NOMO-1 (cell line): ENCODE data around the gene SSH3.

Source experiments
- DNase-seq, 2 experiments: peaks; one replicate each; lab custom pipeline; 2025; ENCODE audit not compliant: unreplicated experiment in 2 of 2; lab: John Stamatoyannopoulos, UW

SSH3 gene

DNA sequence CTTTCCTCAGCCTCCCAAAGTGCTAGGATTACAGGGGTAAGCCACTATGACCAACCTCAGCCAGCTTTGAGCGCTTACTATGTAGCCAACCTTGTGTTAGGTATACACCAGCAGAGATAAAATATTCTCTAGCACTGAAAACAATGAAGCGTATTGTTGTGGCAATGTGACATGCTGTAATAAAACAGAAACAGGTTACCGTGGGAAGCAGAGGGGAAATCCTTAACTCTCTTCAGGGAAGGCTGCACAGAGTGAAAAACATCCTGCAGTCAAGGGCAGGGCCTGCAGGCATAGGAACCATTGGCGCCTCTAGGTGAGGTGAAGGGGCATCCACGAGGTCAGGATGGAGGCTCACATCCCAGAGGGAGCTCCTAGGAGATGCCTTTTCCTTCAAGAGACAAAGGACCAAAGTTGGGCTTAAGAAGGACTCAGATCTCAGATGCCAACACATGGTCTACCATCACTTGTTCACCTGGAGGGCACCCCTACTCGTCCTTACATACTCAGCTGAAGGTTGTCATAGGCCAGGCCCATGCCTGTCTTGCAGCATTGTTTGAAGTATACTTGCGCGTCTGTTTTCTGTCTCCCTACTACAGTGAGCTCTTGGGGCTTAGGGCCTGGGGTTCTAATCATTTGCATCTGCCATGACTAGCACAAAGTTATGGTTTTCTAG lies 42.1 kb downstream of the SSH3 start:
- no peak for DNase-seq

DNA sequence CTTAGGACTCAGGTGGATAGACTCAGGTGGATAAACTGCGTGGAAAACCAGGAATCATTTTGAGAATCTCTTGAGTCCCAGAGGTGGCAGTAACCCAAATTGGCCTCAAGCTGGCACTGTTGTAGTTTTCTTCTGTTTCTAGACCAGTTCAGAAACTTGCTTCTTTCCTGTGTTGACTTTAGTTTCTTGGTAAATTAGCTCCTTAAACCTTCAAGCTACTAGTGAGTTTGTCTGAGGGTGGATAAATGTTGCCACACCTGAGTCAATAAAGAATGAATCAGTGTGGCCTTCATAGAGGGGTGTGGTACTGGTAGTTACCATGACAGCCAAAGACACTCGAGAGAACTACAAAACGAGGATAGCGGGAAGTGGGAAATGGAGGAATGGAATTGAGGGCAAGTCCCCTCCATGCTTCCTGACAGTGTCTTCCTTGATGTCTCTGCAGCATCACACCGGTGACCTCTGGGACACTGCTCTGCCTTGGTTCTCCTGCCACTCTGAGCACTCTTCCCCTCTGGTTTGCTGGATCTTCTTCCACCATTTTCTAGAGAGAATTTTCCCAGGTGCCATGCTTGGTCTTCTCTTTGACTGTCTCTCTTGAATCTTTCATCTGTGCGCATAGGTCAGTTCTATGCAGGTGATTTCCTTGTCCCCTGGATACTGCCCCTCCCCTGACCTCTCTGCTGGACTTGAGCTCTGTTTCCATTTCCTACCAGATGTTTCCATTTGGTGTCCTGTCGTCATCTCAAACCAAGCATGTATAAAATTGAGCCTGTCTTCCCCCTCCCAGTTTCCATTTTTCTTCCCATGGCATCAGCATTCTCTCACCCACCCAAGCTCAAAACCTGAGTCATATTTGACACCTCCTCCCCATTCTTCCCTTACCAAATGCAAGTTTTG lies 42.8 kb downstream of the SSH3 start:
- peak in 1 of 2 experiments; percentile 29 for DNase-seq

DNA sequence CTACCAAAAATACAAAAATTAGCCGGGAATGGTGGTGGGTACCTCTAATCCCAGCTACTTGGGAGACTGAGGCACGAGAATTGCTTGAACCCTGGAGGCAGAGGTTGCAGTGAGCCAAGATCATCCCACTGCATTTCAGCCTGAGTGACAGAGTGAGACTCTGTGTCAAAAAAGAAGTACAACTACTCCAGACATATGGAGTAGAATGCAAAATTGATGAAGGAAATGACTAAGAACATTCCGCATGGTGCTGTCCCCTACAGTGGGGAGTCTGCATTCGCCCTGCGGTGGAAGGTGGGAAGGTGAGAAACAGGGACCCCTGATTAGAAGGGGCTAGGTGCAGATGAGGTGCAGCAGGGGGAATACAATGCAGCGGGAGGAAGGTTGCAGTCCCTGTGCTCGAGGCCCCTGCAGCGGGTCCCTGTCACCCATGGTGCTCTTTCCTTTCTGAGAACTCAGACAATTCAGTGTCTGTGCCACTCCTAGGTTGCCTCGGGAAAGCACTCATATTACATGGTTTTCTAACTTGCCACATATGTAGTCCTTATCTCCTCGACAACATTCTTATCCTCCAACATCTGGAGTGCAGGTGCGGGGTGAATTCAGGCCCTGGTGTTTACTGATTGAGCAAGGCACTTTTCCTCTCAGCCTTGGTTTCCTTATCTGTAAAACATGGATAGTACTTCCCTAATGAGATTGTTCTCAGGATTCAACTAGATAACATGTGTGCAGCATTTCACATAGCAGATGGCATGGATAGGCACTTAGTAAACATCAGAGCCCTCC lies 44.8 kb downstream of the SSH3 start:
- DNase-seq: no peak

DNA sequence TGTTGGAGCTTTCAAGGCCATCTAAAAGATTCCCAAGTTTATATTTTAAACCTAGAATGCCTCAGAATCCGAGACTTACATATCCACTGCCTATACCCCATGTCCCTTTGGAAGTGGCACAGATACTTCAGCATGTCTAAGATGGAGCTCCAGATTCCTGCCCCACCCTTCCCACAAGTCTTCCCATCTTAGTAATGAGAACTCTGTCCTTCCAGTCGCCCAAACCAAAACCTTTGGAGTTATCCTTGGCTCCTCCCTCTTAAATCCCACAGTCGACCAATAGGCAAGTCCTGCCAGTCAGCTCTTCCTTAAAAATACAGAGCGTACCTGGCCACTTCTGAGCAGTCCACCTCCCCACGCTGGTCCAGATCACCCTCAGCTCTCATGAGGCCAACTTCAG lies 45.7 kb downstream of the SSH3 start:
- DNase-seq: no peak

DNA sequence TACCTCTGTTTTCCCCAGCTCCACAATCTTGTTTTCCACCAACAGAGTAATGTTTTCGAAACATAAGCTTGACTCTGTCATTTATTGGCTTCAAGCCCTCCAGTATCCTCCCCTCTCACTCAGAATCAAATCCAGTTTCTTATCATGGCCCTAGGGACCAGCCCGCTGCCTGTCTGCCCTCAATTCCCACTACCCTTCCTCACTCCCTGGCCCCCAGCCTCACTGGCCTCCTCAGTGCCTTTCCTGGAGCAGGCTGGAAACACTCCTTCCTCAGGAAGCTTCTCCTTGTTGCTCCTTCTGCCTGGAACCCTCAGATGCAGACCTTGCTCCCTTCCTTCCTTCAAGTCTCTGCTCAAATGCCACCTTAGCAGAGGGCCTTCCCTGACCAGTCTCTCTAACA lies 46.1 kb downstream of the SSH3 start:
- DNase-seq: no peak

DNA sequence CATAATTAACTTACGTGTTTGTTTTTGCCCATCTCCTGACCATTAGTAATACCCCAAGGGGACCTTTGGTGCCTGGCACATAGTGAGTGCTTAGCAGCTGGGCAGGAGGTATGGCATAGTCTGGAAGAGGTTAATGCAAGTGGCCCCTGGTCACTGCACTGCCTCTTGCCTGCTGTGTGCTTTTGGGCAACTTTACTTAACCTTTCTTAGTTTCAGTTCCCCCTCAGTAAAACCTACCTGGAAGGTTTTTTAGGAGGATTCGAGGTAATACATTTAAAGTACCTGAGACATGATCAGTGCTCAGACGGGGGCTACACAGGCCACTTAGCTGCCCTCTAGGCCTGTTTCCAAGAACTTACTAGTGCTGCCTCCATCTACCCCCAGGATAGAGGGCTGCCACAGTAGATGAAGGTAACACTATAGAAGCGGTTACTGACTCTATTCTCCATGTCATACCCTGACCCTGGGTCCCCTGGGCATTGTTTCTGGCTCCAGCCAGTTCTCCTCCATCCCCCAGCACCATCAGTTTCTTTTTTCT lies 46.7 kb downstream of the SSH3 start:
- no peak for DNase-seq

DNA sequence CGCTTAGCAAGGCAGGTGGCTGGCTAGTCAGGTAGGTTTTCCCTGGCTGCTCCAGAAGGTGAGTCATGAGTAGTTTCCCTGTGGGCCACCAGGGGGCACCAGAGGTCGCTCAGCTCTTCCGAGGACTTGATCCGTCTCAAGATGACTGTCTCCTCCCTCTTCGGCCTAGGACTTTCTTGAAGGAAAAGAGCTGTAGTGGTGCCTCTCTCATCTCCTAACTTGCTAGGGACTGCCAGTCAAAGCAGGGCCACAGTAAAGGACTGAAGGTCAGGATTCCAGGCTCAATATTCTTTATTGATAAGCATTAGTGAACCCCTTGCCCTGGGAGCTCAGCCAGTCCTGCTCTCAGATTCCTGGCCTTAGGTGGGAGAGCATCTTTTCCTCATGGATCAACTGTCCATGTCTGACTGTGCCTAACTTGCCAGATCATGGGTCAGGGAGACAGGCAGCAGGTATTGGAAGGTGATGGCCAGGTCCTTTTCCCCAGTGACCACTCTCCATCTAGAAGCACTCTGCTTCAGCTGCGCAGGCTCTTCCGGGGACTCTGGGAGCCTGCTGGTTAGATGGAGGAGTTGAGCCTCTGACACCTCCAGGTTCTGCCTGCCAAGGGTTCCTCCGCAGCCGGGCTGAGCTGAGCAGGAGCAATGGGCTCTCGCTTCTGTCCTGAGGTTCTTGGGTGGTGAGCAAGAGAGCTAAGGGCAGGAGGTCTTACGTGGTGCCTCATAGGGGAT lies 48.1 kb downstream of the SSH3 start:
- peak; percentile 56 to 63 for DNase-seq

DNA sequence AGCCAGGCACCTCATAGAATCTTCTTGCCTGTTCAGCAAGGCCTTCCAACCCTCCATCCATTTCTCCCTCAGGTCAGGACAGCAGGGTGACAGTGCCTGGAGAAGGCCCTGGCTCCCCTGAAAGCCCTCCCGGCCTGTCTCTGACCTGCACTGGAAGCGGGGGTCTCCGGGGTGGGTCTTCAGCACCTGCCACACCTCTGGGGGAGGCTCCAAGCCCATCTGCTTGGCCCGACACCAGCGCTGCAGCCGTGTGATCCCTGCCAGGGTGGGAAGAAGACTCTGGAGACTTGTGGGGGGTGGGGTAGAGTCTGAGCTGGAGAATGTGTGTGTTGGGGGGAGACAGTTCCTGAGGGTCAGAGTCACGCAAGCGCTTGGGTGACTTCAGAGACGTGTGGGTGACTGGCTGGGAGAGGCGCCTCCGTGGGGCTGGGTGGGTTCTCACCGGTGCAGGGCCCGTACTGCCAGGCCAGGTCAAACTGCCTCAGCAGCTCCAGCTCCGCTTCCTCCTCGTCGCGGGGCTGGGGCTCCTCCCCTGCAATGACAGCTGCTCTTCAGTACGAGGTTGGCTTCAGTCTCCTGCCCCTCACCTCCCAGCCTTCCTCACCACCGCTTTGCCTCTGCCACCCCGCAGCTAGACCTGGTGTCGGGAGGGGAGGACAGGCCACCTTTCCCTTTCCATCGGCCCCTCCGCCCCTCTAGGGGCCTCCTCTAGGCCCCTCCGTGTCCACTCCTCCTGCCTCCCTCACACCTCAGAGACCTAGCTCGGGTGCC lies 49.4 kb downstream of the SSH3 start:
- DNase-seq: peak; percentile 51 to 62

DNA sequence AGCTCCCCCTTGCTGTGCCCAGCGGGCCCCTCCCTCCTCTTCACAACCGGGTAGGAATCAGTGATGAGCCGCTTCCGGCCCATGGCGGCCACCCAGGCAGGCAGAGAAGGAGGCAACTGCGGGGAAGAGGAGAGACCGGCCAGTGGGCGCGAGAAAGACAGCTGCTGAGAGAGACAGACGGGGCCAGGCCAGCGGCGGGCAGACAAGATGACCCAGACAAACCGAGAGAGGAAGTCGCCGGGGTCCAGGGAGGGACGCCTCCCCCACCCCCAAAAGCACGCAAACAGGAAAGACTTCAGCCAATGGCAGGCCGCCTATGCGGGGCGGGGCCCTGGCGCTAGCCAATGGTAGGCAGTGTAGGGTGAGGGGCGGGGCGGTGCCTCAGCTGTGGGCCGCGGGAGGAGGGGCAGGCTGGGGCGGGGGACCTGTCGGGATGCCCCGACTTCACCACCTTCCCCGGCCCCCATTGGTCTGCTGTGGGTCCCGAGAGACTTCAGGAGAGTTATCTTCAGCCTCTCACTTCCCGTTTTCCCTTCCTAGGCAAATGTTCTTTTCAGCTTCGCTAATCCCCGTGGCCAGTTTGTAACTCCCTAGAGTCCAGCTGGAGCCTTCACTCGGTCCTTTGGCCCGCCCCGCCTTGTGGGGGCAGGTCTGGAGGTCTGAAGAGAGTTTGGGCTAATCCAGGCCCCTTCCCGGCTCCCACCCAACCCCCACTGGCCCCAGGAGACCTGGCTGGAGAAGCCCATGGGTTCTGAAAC lies 50.2 kb downstream of the SSH3 start, which contains the start of gene POLD4:
Gene POLD4 (minus strand): TSS at position 230 of the 758 bp plus-strand sequence. CDS start 147 bp downstream, at position 83.
- DNase-seq: peak; percentile 95 to 100

DNA sequence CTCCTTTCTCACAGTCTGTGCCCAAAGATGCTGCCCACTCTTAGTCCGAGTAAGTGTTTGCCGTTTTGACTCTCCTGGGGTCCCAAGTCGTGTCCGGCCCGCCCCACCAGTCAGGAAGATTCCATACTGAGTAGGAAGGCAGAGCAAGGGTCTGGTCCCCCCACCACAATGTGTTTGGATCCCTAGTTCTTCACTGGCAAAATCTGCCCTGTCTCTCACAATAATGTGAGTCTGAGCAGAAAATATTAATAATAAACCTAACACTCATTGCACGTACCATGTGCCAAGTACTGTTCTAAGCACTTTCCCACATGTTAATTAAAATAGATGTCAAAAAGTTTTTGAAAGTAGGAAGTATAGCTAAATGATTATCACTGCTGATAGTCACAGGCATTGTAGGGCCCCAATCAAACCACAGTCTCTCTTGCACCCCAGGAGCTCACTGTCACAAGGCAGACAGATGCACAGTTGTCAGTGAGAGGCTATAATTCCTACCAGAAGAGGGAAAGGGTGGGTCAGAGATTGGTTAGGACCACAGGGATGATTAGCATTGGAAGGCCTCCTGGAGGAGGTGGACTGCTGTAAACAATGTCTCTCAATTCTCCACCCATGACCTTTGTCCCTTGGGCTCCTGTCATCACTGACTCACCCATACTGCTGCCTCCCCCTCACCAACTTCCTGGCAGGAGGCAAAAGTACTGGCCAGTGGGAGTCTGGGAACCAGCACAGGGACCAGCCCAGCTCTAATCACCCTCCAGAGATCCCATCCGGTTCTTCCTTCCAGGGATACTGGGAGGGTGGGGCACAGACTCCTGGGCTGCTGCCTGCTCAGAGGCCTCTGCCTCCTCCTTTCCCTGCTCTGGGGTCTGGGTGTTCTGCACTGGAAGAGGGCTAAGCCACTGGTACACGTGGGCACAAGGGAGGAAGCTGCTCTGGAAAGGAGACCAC lies 51.0 kb downstream of the SSH3 start:
- DNase-seq: peak in 1 of 2 experiments; percentile 19

DNA sequence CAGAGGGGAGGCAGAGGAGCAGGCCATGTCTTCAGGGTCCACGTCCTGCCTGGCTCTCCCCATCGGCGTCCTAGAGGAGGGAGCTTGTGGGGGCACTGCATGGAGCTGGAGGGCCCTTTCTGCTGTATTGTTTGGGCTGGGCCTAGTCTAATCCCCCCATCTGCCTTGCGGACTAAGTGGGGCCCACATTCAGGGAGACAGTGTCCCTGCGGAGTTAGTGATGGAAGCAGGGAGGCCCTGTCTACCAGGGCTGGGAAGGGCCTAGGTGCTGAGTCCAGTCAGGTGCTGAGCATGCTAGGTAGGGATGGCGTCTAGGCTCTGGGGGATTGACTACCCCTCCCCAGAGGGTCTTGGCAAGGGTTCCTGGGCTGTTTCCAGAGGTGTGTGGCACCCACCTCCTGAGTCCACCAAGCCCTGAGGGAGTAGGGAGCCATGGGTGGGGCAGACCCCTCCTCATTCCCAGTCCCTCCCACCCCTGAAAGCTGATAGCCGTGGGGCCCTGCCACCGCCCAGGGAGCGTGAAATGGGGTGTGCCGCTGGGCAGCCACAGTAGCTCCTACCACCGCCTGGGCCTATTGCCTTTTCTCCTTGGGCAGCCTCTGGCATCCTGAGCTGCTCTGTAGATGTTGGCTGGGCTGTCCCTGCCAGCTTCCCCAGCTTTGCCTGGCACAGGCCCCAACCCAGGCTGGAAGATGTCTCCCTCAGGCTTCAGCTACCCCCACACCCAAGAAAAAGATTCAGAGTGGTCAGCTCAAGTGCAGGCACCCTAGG lies 51.9 kb downstream of the SSH3 start:
- DNase-seq: no peak

DNA sequence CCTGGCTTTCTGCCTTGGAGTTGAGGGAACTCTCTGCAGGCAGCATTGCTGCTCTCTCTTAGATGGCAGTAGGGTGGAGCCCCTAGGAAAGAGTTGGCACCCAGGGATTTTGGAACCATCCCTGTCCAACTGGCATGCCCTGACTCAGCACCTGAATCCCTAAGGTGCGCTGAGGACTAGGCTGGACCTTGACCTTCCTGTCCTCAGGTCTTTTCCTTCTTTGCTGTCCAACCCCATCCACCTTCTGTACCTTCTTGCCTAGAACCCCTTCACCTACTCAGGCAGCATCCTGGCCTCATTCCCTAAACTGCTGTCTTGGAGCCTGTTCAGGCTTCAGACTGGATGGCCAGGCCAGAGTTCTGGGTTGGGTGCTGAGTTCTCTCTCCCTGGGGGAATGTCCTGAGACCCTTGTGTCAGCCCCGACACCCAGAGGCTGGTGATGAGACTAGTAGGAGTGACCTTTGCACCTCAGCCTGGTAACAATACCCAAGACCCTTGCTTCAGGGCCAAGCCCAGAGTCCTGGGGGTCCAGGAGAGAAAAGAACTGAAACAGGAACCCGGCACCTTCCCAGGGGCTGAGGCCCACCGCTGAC lies 52.6 kb downstream of the SSH3 start:
- no peak for DNase-seq

DNA sequence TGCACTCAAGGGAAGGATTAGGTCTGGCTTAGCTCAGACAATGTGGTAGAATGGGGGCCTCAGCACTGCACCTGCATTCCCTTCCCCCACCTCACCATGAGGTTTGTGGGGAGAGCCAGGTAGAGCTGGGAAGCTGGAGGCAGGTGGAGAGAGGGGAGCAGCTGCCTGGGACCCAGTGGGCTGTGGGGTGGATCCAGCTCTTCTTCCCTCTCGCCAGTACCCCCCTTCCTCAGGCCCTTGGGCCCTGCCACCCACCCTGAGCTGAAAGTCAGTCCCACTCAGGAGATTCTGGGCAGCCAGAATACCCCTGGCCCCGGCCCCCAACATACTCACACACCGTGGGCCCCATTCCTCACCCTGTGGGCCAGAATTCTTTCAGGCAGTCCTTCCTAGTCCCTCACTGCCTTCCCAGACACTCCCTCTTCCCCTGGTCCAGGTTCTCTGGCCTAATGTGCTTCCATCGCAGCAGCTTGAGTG lies 53.1 kb downstream of the SSH3 start:
- no peak for DNase-seq

DNA sequence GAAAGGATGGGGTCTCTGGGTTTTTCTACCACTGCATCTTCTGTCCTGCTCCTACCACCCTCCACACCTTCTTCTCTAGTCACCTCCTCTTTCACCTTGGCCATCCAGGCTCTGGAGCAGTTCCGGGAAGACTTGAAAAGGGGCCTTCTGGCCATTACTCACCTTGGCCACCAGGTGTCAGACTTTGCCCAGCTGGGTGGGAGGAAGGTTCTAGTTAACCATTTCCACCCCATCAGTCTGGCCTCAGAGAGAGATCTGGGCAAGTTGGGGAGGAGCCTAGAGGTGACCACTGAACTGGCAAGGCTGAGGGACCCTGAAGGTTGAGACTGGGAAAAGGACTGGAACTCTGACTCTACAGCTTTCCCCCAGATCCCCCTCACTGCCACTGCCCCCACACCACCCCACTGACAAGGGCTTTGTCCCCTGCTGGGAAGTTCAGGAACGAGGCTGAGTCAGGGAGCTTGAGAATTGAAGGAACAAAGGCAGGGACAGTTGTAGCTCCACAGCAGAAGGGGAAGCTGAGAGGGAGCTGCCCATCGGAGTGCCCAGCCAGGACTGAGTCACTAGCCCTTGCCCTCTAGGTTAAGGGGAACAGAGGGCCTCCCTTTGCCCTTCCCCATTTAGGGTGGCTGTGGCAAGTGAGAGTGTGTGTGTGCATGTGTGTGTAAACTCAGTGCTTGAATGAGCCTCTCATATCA lies 53.7 kb downstream of the SSH3 start:
- peak; percentile 79 to 81 for DNase-seq

DNA sequence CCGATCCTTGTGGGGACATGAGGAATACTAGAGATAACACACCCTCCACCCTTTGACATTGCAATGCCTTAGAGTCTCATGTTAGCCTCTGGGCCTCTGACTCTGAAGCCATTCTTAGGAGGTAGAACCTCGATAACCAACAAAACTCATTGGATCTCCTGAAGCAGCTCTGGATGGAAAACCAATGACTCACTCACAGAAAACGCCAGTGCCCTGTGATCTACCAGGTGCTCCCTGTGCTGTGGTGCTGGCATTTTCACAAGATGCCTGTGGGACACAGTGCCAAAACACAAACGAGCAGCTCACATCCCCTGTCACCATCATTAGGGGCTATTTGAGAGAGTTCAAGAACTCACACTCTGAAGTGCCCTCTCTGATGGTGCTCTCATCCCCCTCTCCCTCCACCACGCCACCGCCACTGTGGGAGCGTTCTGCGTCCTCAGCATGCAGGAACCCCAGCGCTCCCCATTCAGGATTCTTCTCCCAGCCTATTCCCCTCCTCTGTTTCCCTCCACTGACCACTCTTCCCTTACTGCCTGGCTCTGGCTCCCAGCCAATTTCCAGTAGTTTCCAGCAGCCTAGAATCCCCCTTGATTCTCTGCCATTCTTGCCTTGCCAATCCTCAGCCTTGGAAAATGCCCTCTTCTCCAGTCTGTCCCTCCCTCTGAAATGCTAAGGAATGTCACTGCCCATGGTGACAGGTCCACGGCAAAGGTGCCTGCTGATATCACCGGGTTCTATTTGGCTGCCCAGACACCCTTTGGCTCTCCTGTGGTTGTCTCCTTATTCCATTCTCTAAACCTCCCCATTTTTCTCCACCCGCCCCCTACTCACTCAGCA lies 54.7 kb downstream of the SSH3 start:
- no peak for DNase-seq
